Inflammatory macrophage treated with lipopolysaccharide for 1 hour (primary cell): ENCODE data around the gene TRIM9.

Source experiments
- DNase-seq, 2 donors: peaks; one replicate each; pipeline ENCODE4 v3.0.0-alpha.2; 2020 to 2022

The TRIM9 gene

GRCh38 chr14:51056421-51056820 lies 38.5 kb downstream of the TRIM9 start:
- DNase-seq, result no peak

- no peak for DNase-seq
Observed at GRCh38 chr14:51053157-51053556, 41.7 kb downstream of the TRIM9 start.

GRCh38 chr14:51044961-51045360 lies 49.9 kb downstream of the TRIM9 start:
- DNase-seq, result no peak

GRCh38 chr14:51041883-51042282 lies 53.0 kb downstream of the TRIM9 start:
- DNase-seq, result no peak

- no peak for DNase-seq
Observed at GRCh38 chr14:51041108-51041531, 53.8 kb downstream of the TRIM9 start.

GRCh38 chr14:51039252-51039651 lies 55.7 kb downstream of the TRIM9 start:
- peak in 1 of 2 donors; percentile 6 for DNase-seq

- no peak for DNase-seq
Observed at GRCh38 chr14:51035611-51036192, 59.2 kb downstream of the TRIM9 start.

GRCh38 chr14:51028851-51029754 lies 65.8 kb downstream of the TRIM9 start:
- DNase-seq, result no peak

GRCh38 chr14:51028361-51028760 lies 66.5 kb downstream of the TRIM9 start:
- no peak for DNase-seq

GRCh38 chr14:51024377-51024776 lies 70.5 kb downstream of the TRIM9 start:
- DNase-seq, result no peak

- no peak for DNase-seq
Observed at GRCh38 chr14:51023964-51024363, 70.9 kb downstream of the TRIM9 start.

GRCh38 chr14:51022769-51023168 lies 72.1 kb downstream of the TRIM9 start:
- DNase-seq, result no peak

- no peak for DNase-seq
Observed at GRCh38 chr14:51020024-51020710, 74.7 kb downstream of the TRIM9 start.

GRCh38 chr14:51019089-51019488 lies 75.8 kb downstream of the TRIM9 start:
- DNase-seq, result no peak

- DNase-seq, result no peak
Observed at GRCh38 chr14:51018521-51018920, 76.4 kb downstream of the TRIM9 start.

- no peak for DNase-seq
Observed at GRCh38 chr14:51014625-51015024, 80.3 kb downstream of the TRIM9 start.

GRCh38 chr14:51014086-51014485 lies 80.8 kb downstream of the TRIM9 start:
- no peak for DNase-seq

- DNase-seq, result peak; percentile 39 to 48
Observed at GRCh38 chr14:51012055-51012454, 82.8 kb downstream of the TRIM9 start.

- DNase-seq, result no peak
Observed at GRCh38 chr14:51008446-51008845, 86.5 kb downstream of the TRIM9 start.

GRCh38 chr14:51006781-51007211 lies 88.1 kb downstream of the TRIM9 start:
- peak; percentile 72 to 87 for DNase-seq

- no peak for DNase-seq
Observed at GRCh38 chr14:51006324-51006723, 88.6 kb downstream of the TRIM9 start.

- DNase-seq, result peak; percentile 28 to 68
Observed at GRCh38 chr14:51004801-51005526, 89.9 kb downstream of the TRIM9 start.

- DNase-seq, result no peak
Observed at GRCh38 chr14:51004352-51004800, 90.5 kb downstream of the TRIM9 start.
